ENCODE results near the gene NPL.

The NPL gene

DNA sequence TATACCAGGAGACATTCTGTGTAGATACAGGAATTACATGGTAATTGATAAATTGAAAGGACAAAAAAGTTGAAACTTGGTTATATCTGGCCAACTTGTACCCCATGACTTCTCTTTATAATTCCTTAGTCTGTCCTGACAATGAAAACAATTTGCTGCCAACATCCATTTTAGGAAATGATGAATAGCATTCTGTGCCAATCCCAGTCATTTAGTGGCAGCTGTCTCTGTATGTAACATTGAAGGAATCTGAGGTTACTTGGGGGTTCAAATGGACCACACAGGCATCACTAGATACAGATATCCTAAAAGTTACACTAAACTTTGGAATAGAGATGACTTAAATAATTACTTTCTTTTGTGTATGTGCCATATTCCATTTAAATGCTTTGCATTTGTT lies 87.8 kb downstream of the NPL start:
- TF ChIP-seq CREB1 (IDR thresholded peaks at IDR 0.05; ENCODE audit: low read depth), result no peak
- TF ChIP-seq TAF1 (IDR thresholded peaks at IDR 0.05; ENCODE audit: low read depth), result no peak
- no peak for TF ChIP-seq CEBPB (IDR thresholded peaks at IDR 0.05)
- TF ChIP-seq EP300 (IDR thresholded peaks at IDR 0.05; ENCODE audit: borderline replicate concordance), result no peak
- no peak for TF ChIP-seq YY1 (IDR thresholded peaks at IDR 0.05; ENCODE audit: low read depth)
- no peak for TF ChIP-seq EGR1 (IDR thresholded peaks at IDR 0.05)
- TF ChIP-seq, protein P1, sequence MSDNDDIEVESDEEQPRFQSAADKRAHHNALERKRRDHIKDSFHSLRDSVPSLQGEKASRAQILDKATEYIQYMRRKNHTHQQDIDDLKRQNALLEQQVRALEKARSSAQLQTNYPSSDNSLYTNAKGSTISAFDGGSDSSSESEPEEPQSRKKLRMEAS (IDR thresholded peaks at IDR 0.05), result no peak
- TF ChIP-seq RAD21 (IDR thresholded peaks at IDR 0.05; ENCODE audit: low read depth), result no peak
- TF ChIP-seq, protein P2, sequence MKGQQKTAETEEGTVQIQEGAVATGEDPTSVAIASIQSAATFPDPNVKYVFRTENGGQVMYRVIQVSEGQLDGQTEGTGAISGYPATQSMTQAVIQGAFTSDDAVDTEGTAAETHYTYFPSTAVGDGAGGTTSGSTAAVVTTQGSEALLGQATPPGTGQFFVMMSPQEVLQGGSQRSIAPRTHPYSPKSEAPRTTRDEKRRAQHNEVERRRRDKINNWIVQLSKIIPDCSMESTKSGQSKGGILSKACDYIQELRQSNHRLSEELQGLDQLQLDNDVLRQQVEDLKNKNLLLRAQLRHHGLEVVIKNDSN (IDR thresholded peaks at IDR 0.05), result no peak
- no peak for TF ChIP-seq ZBTB7A (IDR thresholded peaks at IDR 0.05; ENCODE audit: low read depth)
- TF ChIP-seq, protein P3, sequence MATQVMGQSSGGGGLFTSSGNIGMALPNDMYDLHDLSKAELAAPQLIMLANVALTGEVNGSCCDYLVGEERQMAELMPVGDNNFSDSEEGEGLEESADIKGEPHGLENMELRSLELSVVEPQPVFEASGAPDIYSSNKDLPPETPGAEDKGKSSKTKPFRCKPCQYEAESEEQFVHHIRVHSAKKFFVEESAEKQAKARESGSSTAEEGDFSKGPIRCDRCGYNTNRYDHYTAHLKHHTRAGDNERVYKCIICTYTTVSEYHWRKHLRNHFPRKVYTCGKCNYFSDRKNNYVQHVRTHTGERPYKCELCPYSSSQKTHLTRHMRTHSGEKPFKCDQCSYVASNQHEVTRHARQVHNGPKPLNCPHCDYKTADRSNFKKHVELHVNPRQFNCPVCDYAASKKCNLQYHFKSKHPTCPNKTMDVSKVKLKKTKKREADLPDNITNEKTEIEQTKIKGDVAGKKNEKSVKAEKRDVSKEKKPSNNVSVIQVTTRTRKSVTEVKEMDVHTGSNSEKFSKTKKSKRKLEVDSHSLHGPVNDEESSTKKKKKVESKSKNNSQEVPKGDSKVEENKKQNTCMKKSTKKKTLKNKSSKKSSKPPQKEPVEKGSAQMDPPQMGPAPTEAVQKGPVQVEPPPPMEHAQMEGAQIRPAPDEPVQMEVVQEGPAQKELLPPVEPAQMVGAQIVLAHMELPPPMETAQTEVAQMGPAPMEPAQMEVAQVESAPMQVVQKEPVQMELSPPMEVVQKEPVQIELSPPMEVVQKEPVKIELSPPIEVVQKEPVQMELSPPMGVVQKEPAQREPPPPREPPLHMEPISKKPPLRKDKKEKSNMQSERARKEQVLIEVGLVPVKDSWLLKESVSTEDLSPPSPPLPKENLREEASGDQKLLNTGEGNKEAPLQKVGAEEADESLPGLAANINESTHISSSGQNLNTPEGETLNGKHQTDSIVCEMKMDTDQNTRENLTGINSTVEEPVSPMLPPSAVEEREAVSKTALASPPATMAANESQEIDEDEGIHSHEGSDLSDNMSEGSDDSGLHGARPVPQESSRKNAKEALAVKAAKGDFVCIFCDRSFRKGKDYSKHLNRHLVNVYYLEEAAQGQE (IDR thresholded peaks at IDR 0.05; ENCODE audit: low read depth), result no peak
- TF ChIP-seq FOXM1 (IDR thresholded peaks at IDR 0.05; ENCODE audit: borderline replicate concordance, low read depth), result no peak
- TF ChIP-seq TCF12 (IDR thresholded peaks at IDR 0.05; ENCODE audit: low read depth), result no peak
- TF ChIP-seq NFIC (IDR thresholded peaks at IDR 0.05), result no peak
- no peak for TF ChIP-seq TEAD4 (IDR thresholded peaks at IDR 0.05)

- TF ChIP-seq YY1 (IDR thresholded peaks at IDR 0.05; ENCODE audit: low read depth) (no peak), TAF1 (IDR thresholded peaks at IDR 0.05; ENCODE audit: low read depth) (no peak), TEAD4 (IDR thresholded peaks at IDR 0.05) (no peak), CREB1 (IDR thresholded peaks at IDR 0.05; ENCODE audit: low read depth) (no peak), EP300 (IDR thresholded peaks at IDR 0.05; ENCODE audit: borderline replicate concordance) (no peak), TCF12 (IDR thresholded peaks at IDR 0.05; ENCODE audit: low read depth) (no peak), ZBTB7A (IDR thresholded peaks at IDR 0.05; ENCODE audit: low read depth) (no peak), CEBPB (IDR thresholded peaks at IDR 0.05) (no peak), RAD21 (IDR thresholded peaks at IDR 0.05; ENCODE audit: low read depth) (no peak), NFIC (IDR thresholded peaks at IDR 0.05) (no peak), EGR1 (IDR thresholded peaks at IDR 0.05) (no peak), FOXM1 (IDR thresholded peaks at IDR 0.05; ENCODE audit: borderline replicate concordance, low read depth) (no peak)
- TF ChIP-seq, protein P2 (IDR thresholded peaks at IDR 0.05), result no peak
- TF ChIP-seq, protein P3 (IDR thresholded peaks at IDR 0.05; ENCODE audit: low read depth), result no peak
- TF ChIP-seq, protein P1 (IDR thresholded peaks at IDR 0.05), result no peak
Observed at GRCh38 chr1:182877842-182878241, 88.3 kb downstream of the NPL start.

All from Ishikawa (cell line).